GM12878 (cell line): ENCODE data around the gene KCNQ1OT1.

Experiments
- CREB1 ChIP-seq: IDR thresholded peaks from 2 replicates; pipeline ENCODE4 v1.6.1; 2012; ENCODE audit warnings: low read depth, mild to moderate bottlenecking, inconsistent platforms
- CTCF ChIP-seq, 3 experiments: IDR thresholded peaks in 2 of 3; conservative IDR thresholded peaks in 1 of 3; 2 replicates each; pipeline ENCODE4 v1.5.1; 2011; ENCODE audit warnings: low read depth in 3 of 3, low read length in 3 of 3, mild to moderate bottlenecking in 3 of 3, control low read depth in 2 of 3, moderate library complexity in 2 of 3, inconsistent platforms in 1 of 3, mixed read lengths in 1 of 3; ENCODE audit not compliant: control insufficient read depth in 2 of 3, insufficient read depth in 1 of 3; ENCODE audit errors: extremely low read depth in 1 of 3
- ETV6 ChIP-seq, 2 experiments: fragments of 450-650 bp in 1 of 2; IDR thresholded peaks in 1 of 2; conservative IDR thresholded peaks in 1 of 2; 2 replicates each; pipeline ENCODE4 v1.6.1; 2014; ENCODE audit warnings: antibody characterized with exemption in 1 of 2, borderline replicate concordance in 1 of 2, low read depth in 1 of 2, mild to moderate bottlenecking in 1 of 2, moderate library complexity in 1 of 2
- MAX ChIP-seq: IDR thresholded peaks from 2 replicates; pipeline ENCODE4 v1.6.1; 2012; ENCODE audit warnings: low read depth, low read length, improper control_type of control experiment
- RAD21 ChIP-seq: IDR thresholded peaks from 2 replicates; pipeline ENCODE4 v1.6.1; 2011; ENCODE audit warnings: mild to moderate bottlenecking, low read depth, low read length, moderate library complexity; ENCODE audit not compliant: insufficient read depth
- SIX5 ChIP-seq: IDR thresholded peaks from 2 replicates; pipeline ENCODE4 v1.6.1; 2011; ENCODE audit warnings: mild to moderate bottlenecking, low read depth, low read length, moderate library complexity; ENCODE audit not compliant: severe bottlenecking
- SP1 ChIP-seq: IDR thresholded peaks from one replicate; pipeline ENCODE4 v1.6.1; 2011; ENCODE audit warnings: low read depth, low read length
- SPI1 ChIP-seq: IDR thresholded peaks from 2 replicates; pipeline ENCODE4 v1.6.1; 2011; ENCODE audit warnings: low read depth, mild to moderate bottlenecking, low read length, moderate library complexity, borderline replicate concordance; ENCODE audit not compliant: insufficient read depth
- SRF ChIP-seq, 2 experiments: IDR thresholded peaks; 2 replicates each; pipeline ENCODE4 v1.6.1; 2011; ENCODE audit warnings: low read depth in 2 of 2, low read length in 2 of 2, mild to moderate bottlenecking in 1 of 2, moderate library complexity in 1 of 2
- USF1 ChIP-seq: IDR thresholded peaks from 2 replicates; pipeline ENCODE4 v1.6.1; 2011; ENCODE audit warnings: borderline replicate concordance, low read depth, mild to moderate bottlenecking, moderate library complexity, mixed read lengths, low read length; ENCODE audit not compliant: insufficient read depth; ENCODE audit errors: extremely low read length
- ZSCAN29 ChIP-seq: fragments of 450-650 bp; IDR thresholded peaks from 2 replicates; pipeline ENCODE4 v1.6.1; 2017; ENCODE audit warnings: mild to moderate bottlenecking, moderate library complexity

GRCh38 chr11:2738551-2739431 is 39.0 kb upstream of the KCNQ1OT1 start:
- TF ChIP-seq RAD21 (no peak), USF1 (no peak), SRF (IDR thresholded peaks at IDR 0.05; ENCODE audit: low read depth in 2 of 2, low read length in 2 of 2) (no peak), MAX (no peak), ZSCAN29 (no peak), SP1 (no peak), SPI1 (no peak), CREB1 (no peak), ETV6 (conservative IDR thresholded peaks at IDR 0.05 in 1 of 2, IDR thresholded peaks at IDR 0.05 in 1 of 2; ENCODE audit: borderline replicate concordance in 1 of 2, low read depth in 1 of 2) (no peak), SIX5 (no peak), CTCF (IDR thresholded peaks at IDR 0.05 in 2 of 3, conservative IDR thresholded peaks at IDR 0.05 in 1 of 3; ENCODE audit: control insufficient read depth in 2 of 3, extremely low read depth in 1 of 3, insufficient read depth in 1 of 3, low read depth in 3 of 3, low read length in 3 of 3) (no peak)
